Measurements from ENCODE around the gene SLFN14.
"Not testable (repeated sequence)": the region's sequence is repeated elsewhere in the genome, so short reads cannot be mapped to it uniquely, and the experiment has no call there.

Gene SLFN14

GRCh38 chr17:35541434-35541833, 19.2 kb downstream of the SLFN14 start:
- H3K27ac Mint-ChIP-seq: peak overlapping the region; percentile 94 to 98
- DNase-seq (no peak), ATAC-seq (no peak)
- H3K27me3 Mint-ChIP-seq: no peaks in the 10 kb centered on the region
- peaks cover 67% of the 10 kb centered on the region for H3K4me1 Mint-ChIP-seq
- peak overlapping the region; percentile 59 to 84 for H3K4me3 Mint-ChIP-seq
- H3K9me3 Mint-ChIP-seq: no peaks in the 10 kb centered on the region

GRCh38 chr17:35540589-35541404, 19.8 kb downstream of the SLFN14 start:
- peak in 1 of 2 donors; percentile 51 for DNase-seq
- ATAC-seq: peak; percentile 55
- H3K27me3 Mint-ChIP-seq: no peaks in the 10 kb centered on the region
- H3K4me1 Mint-ChIP-seq: peaks cover 60% of the 10 kb centered on the region
- H3K9me3 Mint-ChIP-seq: no peaks in the 10 kb centered on the region
- peak overlapping the region; percentile 94 to 98 for H3K27ac Mint-ChIP-seq
- peak overlapping the region; percentile 78 to 84 for H3K4me3 Mint-ChIP-seq

- Mint-ChIP-seq H3K4me1 (peaks cover 54% of the 10 kb centered on the region), H3K4me3 (peak overlapping the region; percentile 78 to 84), H3K27me3 (no peaks in the 10 kb centered on the region), H3K27ac (peak overlapping the region; percentile 94 to 98), H3K9me3 (no peaks in the 10 kb centered on the region)
- DNase-seq (no peak), ATAC-seq (no peak)
Measured at GRCh38 chr17:35539659-35540026, 21.0 kb downstream of the SLFN14 start.

GRCh38 chr17:35537601-35538141, 22.9 kb downstream of the SLFN14 start, which contains the start of gene SLFN12L:
Gene SLFN12L, minus strand, starts transcription at chr17:35537678. Its CDS starts 15,314 bp downstream, at chr17:35522364.
- DNase-seq: peak; percentile 62 to 64
- ATAC-seq: peak; percentile 73
- peaks cover 52% of the 10 kb centered on the region for H3K4me1 Mint-ChIP-seq
- H3K4me3 Mint-ChIP-seq: peak within 1 kb of the TSS; percentile 68 to 84
- no peaks in the 10 kb centered on the region for H3K9me3 Mint-ChIP-seq
- no peaks in the 10 kb centered on the region for H3K27me3 Mint-ChIP-seq
- H3K27ac Mint-ChIP-seq: peak within 1 kb of the TSS; percentile 99

- Mint-ChIP-seq H3K4me1 (peaks cover 61% of the 10 kb centered on the region), H3K4me3 (peak overlapping the region; percentile 68 to 84), H3K9me3 (no peaks in the 10 kb centered on the region), H3K27ac (peak overlapping the region; percentile 99), H3K27me3 (no peaks in the 10 kb centered on the region)
- ATAC-seq (peak; percentile 60), DNase-seq (peak; percentile 48 to 64)
Measured at GRCh38 chr17:35536664-35537171, 23.9 kb downstream of the SLFN14 start.

- peak overlapping the region; percentile 68 to 84 for H3K4me3 Mint-ChIP-seq
- not testable (repeated sequence) for H3K9me3 Mint-ChIP-seq, H3K27me3 Mint-ChIP-seq, ATAC-seq
- peak in 1 of 2 donors; percentile 45 for DNase-seq
- H3K4me1 Mint-ChIP-seq: peaks cover 61% of the 10 kb centered on the region
- peak overlapping the region; percentile 99 for H3K27ac Mint-ChIP-seq
Measured at GRCh38 chr17:35535406-35535805, 25.2 kb downstream of the SLFN14 start.

- peaks cover 57% of the 10 kb centered on the region for H3K4me1 Mint-ChIP-seq
- DNase-seq (no peak), ATAC-seq (no peak)
- peak overlapping the region; percentile 68 to 84 for H3K4me3 Mint-ChIP-seq
- H3K27ac Mint-ChIP-seq: peak overlapping the region; percentile 7 to 99
- H3K9me3 Mint-ChIP-seq: no peaks in the 10 kb centered on the region
- H3K27me3 Mint-ChIP-seq: no peaks in the 10 kb centered on the region
Measured at GRCh38 chr17:35534576-35535093, 26.0 kb downstream of the SLFN14 start.

- H3K4me1 Mint-ChIP-seq: peaks cover 63% of the 10 kb centered on the region
- DNase-seq (no peak), ATAC-seq (peak; percentile 50)
- peak overlapping the region; percentile 80 to 86 for H3K4me3 Mint-ChIP-seq
- no peak overlapping the region for H3K27ac Mint-ChIP-seq
- no peaks in the 10 kb centered on the region for H3K27me3 Mint-ChIP-seq
- H3K9me3 Mint-ChIP-seq: peaks cover 0 to under 1% of the 10 kb centered on the region in 2 donors
Measured at GRCh38 chr17:35531160-35531559, 29.5 kb downstream of the SLFN14 start.

- Mint-ChIP-seq H3K4me1 (peaks cover 76% of the 10 kb centered on the region), H3K27me3 (no peaks in the 10 kb centered on the region), H3K27ac (peak overlapping the region; percentile 49 to 59), H3K9me3 (peaks cover 0 to 6% of the 10 kb centered on the region in 2 donors), H3K4me3 (peak overlapping the region; percentile 35 to 86)
- no peak for DNase-seq
- ATAC-seq: peak; percentile 59
Measured at GRCh38 chr17:35529866-35530265, 30.8 kb downstream of the SLFN14 start.

- H3K4me3 Mint-ChIP-seq: peak overlapping the region in 1 of 2 donors; percentile 11
- not testable (repeated sequence) for DNase-seq, ATAC-seq, H3K9me3 Mint-ChIP-seq, H3K27ac Mint-ChIP-seq, H3K27me3 Mint-ChIP-seq
- peaks cover 77% of the 10 kb centered on the region for H3K4me1 Mint-ChIP-seq
Measured at GRCh38 chr17:35529326-35529725, 31.3 kb downstream of the SLFN14 start.

GRCh38 chr17:35523296-35523695, 37.3 kb downstream of the SLFN14 start:
- peak overlapping the region; percentile 15 to 37 for H3K27ac Mint-ChIP-seq
- H3K9me3 Mint-ChIP-seq: peaks cover 0 to 6% of the 10 kb centered on the region in 2 donors
- ATAC-seq: no peak
- peaks cover 100% of the 10 kb centered on the region for H3K4me1 Mint-ChIP-seq
- no peaks in the 10 kb centered on the region for H3K27me3 Mint-ChIP-seq
- H3K4me3 Mint-ChIP-seq: peak overlapping the region in 1 of 2 donors; percentile 46
- no peak for DNase-seq

GRCh38 chr17:35521654-35522256, 38.9 kb downstream of the SLFN14 start:
- DNase-seq, H3K27me3 Mint-ChIP-seq, H3K27ac Mint-ChIP-seq, H3K9me3 Mint-ChIP-seq: not testable (repeated sequence)
- ATAC-seq: peak; percentile 91
- Mint-ChIP-seq H3K4me3 (peak overlapping the region; percentile 32 to 57), H3K4me1 (peaks cover 100% of the 10 kb centered on the region)

GRCh38 chr17:35521150-35521549, 39.5 kb downstream of the SLFN14 start:
- peak overlapping the region; percentile 27 to 37 for H3K4me3 Mint-ChIP-seq
- no peaks in the 10 kb centered on the region for H3K27me3 Mint-ChIP-seq
- peaks cover 100% of the 10 kb centered on the region for H3K4me1 Mint-ChIP-seq
- ATAC-seq (no peak), DNase-seq (no peak)
- peaks cover 0 to 5% of the 10 kb centered on the region in 2 donors for H3K9me3 Mint-ChIP-seq
- no peak overlapping the region for H3K27ac Mint-ChIP-seq

- H3K27ac Mint-ChIP-seq: no peak overlapping the region
- H3K4me3 Mint-ChIP-seq: peak overlapping the region; percentile 15 to 41
- peaks cover 95% of the 10 kb centered on the region for H3K4me1 Mint-ChIP-seq
- no peak for DNase-seq
- no peaks in the 10 kb centered on the region for H3K27me3 Mint-ChIP-seq
- H3K9me3 Mint-ChIP-seq: no peaks in the 10 kb centered on the region
- no peak for ATAC-seq
Measured at GRCh38 chr17:35519906-35520442, 40.6 kb downstream of the SLFN14 start.

GRCh38 chr17:35519439-35519838, 41.2 kb downstream of the SLFN14 start:
- H3K27ac Mint-ChIP-seq: no peak overlapping the region
- ATAC-seq (no peak), DNase-seq (no peak)
- peaks cover 95% of the 10 kb centered on the region for H3K4me1 Mint-ChIP-seq
- no peaks in the 10 kb centered on the region for H3K27me3 Mint-ChIP-seq
- H3K4me3 Mint-ChIP-seq: peak overlapping the region in 1 of 2 donors; percentile 41
- no peaks in the 10 kb centered on the region for H3K9me3 Mint-ChIP-seq
